ENCODE measurements around the gene SYT10.
"Not testable (repeated sequence)": the region's sequence is repeated elsewhere in the genome, so short reads cannot be mapped to it uniquely, and the experiment has no call there.

SYT10 gene

GRCh38 chr12:33429468-33429867, 10.2 kb downstream of the SYT10 start:
- H3K27ac Mint-ChIP-seq = no peak overlapping the region
- H3K4me1 Mint-ChIP-seq = no peaks in the 10 kb centered on the region
- H3K36me3 Mint-ChIP-seq = no peaks in the 10 kb centered on the region
- ATAC-seq (replicated peaks) = no peak
- no peak overlapping the region for H3K4me3 Mint-ChIP-seq
- no peak for DNase-seq
- H3K9me3 Mint-ChIP-seq = no peaks in the 10 kb centered on the region
- no peaks in the 10 kb centered on the region for H3K27me3 Mint-ChIP-seq

GRCh38 chr12:33427071-33427470, 12.5 kb downstream of the SYT10 start:
- Mint-ChIP-seq H3K27ac (no peak overlapping the region), H3K36me3 (no peaks in the 10 kb centered on the region), H3K27me3 (no peaks in the 10 kb centered on the region), H3K4me1 (no peaks in the 10 kb centered on the region), H3K4me3 (no peak overlapping the region), H3K9me3 (no peaks in the 10 kb centered on the region)
- no peak for ATAC-seq (replicated peaks)
- DNase-seq = no peak

- no peaks in the 10 kb centered on the region for H3K9me3 Mint-ChIP-seq
- DNase-seq = no peak
- no peak overlapping the region for H3K27ac Mint-ChIP-seq
- H3K27me3 Mint-ChIP-seq = no peaks in the 10 kb centered on the region
- no peak for ATAC-seq (replicated peaks)
- H3K36me3 Mint-ChIP-seq = no peaks in the 10 kb centered on the region
- H3K4me1 Mint-ChIP-seq = no peaks in the 10 kb centered on the region
- no peak overlapping the region for H3K4me3 Mint-ChIP-seq
Measured at GRCh38 chr12:33423706-33424105, 15.9 kb downstream of the SYT10 start.

- not testable (repeated sequence) for H3K9me3 Mint-ChIP-seq; H3K27me3 Mint-ChIP-seq; H3K4me1 Mint-ChIP-seq; H3K4me3 Mint-ChIP-seq; H3K36me3 Mint-ChIP-seq; H3K27ac Mint-ChIP-seq; ATAC-seq (replicated peaks); DNase-seq
Measured at GRCh38 chr12:33412410-33412809, 27.2 kb downstream of the SYT10 start.

GRCh38 chr12:33383503-33383902, 56.1 kb downstream of the SYT10 start:
- H3K4me3 Mint-ChIP-seq = no peak overlapping the region
- DNase-seq (no peak), ATAC-seq (replicated peaks) (no peak)
- no peaks in the 10 kb centered on the region for H3K36me3 Mint-ChIP-seq
- H3K4me1 Mint-ChIP-seq = no peaks in the 10 kb centered on the region
- H3K9me3 Mint-ChIP-seq = no peaks in the 10 kb centered on the region
- no peak overlapping the region for H3K27ac Mint-ChIP-seq
- no peaks in the 10 kb centered on the region for H3K27me3 Mint-ChIP-seq

- DNase-seq (no peak), ATAC-seq (replicated peaks) (no peak)
- no peaks in the 10 kb centered on the region for H3K9me3 Mint-ChIP-seq
- no peaks in the 10 kb centered on the region for H3K4me1 Mint-ChIP-seq
- no peak overlapping the region for H3K4me3 Mint-ChIP-seq
- no peaks in the 10 kb centered on the region for H3K27me3 Mint-ChIP-seq
- H3K27ac Mint-ChIP-seq = no peak overlapping the region
- H3K36me3 Mint-ChIP-seq = no peaks in the 10 kb centered on the region
Measured at GRCh38 chr12:33376153-33376552, 63.5 kb downstream of the SYT10 start.

GRCh38 chr12:33370318-33370717, 69.3 kb downstream of the SYT10 start:
- DNase-seq (no peak), ATAC-seq (replicated peaks) (no peak)
- Mint-ChIP-seq H3K27me3 (no peaks in the 10 kb centered on the region), H3K9me3 (peaks cover 0 to 1% of the 10 kb centered on the region in 2 donors), H3K4me3 (no peak overlapping the region), H3K36me3 (no peaks in the 10 kb centered on the region), H3K4me1 (no peaks in the 10 kb centered on the region), H3K27ac (no peak overlapping the region)

GRCh38 chr12:33357181-33357580, 82.4 kb downstream of the SYT10 start:
- DNase-seq (no peak), ATAC-seq (replicated peaks) (no peak)
- no peaks in the 10 kb centered on the region for H3K36me3 Mint-ChIP-seq
- H3K4me3 Mint-ChIP-seq = no peak overlapping the region
- no peak overlapping the region for H3K27ac Mint-ChIP-seq
- H3K4me1 Mint-ChIP-seq = no peaks in the 10 kb centered on the region
- no peaks in the 10 kb centered on the region for H3K27me3 Mint-ChIP-seq
- H3K9me3 Mint-ChIP-seq = no peaks in the 10 kb centered on the region

GRCh38 chr12:33349791-33350190, 89.8 kb downstream of the SYT10 start:
- Mint-ChIP-seq H3K4me1 (no peaks in the 10 kb centered on the region), H3K27me3 (no peaks in the 10 kb centered on the region), H3K9me3 (peaks cover 5 to 6% of the 10 kb centered on the region in 2 donors), H3K27ac (no peak overlapping the region), H3K36me3 (no peaks in the 10 kb centered on the region), H3K4me3 (no peak overlapping the region)
- no peak for DNase-seq
- no peak for ATAC-seq (replicated peaks)

GRCh38 chr12:33331961-33332398, 107.6 kb downstream of the SYT10 start:
- not testable (repeated sequence) for H3K4me1 Mint-ChIP-seq; H3K9me3 Mint-ChIP-seq; H3K36me3 Mint-ChIP-seq; H3K27me3 Mint-ChIP-seq; H3K4me3 Mint-ChIP-seq; H3K27ac Mint-ChIP-seq; ATAC-seq (replicated peaks); DNase-seq

GRCh38 chr12:33330940-33331339, 108.7 kb downstream of the SYT10 start:
- H3K27me3 Mint-ChIP-seq = no peaks in the 10 kb centered on the region
- DNase-seq (no peak), ATAC-seq (replicated peaks) (no peak)
- H3K36me3 Mint-ChIP-seq = no peaks in the 10 kb centered on the region
- H3K9me3 Mint-ChIP-seq = peaks cover 2 to 4% of the 10 kb centered on the region in 2 donors
- H3K27ac Mint-ChIP-seq = no peak overlapping the region
- no peak overlapping the region for H3K4me3 Mint-ChIP-seq
- H3K4me1 Mint-ChIP-seq = no peaks in the 10 kb centered on the region

All from stimulated activated naive B cell treated with anti-CD40 and anti-IgM and Interleukin-4, amounts not matched to agents 10 μg/mL and 1 μg/mL and 100 μg/mL, for 72 hours (primary cell).